Ramos (cell line): Measurements from ENCODE around the gene PCP4.

Experiments used
- in situ Hi-C: fragments of 300-500 bp; cut with MboI; formaldehyde crosslinking; loops from one replicate; pipeline ENCODE4 v1.14.3; 2022; ENCODE audit warnings: low sequenced_read_pairs; ENCODE audit not compliant: unreplicated experiment

PCP4 gene

GRCh38 chr21:39913706-39914305 is 46.6 kb downstream of the PCP4 start:
- in situ Hi-C loops, result no loop called here

GRCh38 chr21:39915881-39916280 is 48.6 kb downstream of the PCP4 start:
- in situ Hi-C loops, result no loop called here

DNA sequence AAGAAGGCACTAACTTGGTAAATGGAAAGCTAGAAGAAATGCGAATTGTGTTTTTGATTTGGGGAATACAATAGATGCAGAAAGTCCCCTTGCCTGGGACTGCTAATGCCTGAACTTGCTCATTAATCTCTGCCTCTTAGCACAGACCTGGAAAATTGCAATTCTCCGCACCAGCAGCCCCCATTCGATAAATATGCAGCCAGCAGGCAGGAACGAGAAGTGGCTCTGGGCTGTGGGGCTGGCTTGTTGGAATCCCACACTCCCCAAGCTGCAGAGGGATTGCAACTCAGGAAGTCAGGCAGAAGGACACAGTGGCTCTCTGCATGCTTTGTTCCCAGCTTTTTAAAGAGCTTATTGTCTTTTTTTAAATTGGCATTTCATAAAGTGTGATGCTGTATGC is 51.3 kb downstream of the PCP4 start:
- in situ Hi-C loops, result no loop called here

- in situ Hi-C loops, result no loop called here
These were observed 56.2 kb downstream of the PCP4 start for GRCh38 chr21:39923476-39923875.

GRCh38 chr21:39924577-39925308 is 57.5 kb downstream of the PCP4 start:
- in situ Hi-C loops, result no loop called here

DNA sequence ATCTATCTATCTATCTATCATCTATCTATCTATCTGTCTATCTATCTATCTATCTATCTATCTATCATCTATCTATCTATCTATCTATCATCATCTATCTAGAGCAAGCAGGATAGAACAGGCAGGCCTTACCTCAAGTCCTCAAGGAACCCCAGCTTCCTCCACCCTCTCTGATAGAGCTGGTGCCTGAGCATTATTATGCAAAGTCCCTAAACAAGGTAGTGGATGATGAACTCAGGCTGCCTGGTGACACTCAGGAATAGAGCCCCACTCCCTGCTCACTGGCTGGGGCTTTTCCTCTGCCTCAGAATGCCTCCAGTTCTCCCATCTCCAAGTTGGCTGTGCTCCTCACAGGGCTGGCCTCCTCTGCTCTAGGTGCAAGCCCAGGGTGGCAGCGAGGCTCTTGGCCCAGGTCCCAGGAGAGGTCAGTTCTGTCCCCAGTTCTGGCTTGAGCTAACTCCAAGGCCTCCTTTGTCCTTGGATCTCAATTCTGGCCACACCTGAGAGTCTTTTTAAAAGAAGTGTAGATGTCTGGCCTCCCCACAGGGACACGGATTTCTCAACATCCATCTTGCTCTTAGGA is 60.2 kb downstream of the PCP4 start:
- in situ Hi-C loops, result no loop called here

DNA sequence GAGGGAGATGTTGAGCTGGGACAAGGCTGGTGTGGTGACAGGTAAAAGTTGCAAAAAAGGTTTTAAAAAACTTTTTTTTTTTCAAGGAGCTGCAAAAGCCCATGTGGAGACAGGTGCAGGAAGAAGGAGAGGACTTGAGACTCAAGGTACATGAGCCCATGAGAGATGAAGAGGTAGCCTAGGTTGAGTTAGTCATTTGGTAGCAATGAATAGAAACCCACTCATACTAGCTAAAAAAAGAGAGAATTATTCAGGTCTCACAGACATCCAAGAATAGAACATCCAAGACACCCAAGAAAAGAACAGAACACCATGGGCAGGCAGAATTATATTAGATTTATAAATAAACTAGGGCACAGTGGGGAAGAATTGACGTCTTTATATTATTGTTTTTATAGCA is 65.1 kb downstream of the PCP4 start:
- in situ Hi-C loops, result no loop called here

- in situ Hi-C loops, result no loop called here
These were observed 67.7 kb downstream of the PCP4 start for GRCh38 chr21:39934895-39935294.

GRCh38 chr21:39935716-39936115 is 68.5 kb downstream of the PCP4 start:
- in situ Hi-C loops, result no loop called here

GRCh38 chr21:39938086-39938625 is 70.9 kb downstream of the PCP4 start:
- in situ Hi-C loops, result no loop called here

DNA sequence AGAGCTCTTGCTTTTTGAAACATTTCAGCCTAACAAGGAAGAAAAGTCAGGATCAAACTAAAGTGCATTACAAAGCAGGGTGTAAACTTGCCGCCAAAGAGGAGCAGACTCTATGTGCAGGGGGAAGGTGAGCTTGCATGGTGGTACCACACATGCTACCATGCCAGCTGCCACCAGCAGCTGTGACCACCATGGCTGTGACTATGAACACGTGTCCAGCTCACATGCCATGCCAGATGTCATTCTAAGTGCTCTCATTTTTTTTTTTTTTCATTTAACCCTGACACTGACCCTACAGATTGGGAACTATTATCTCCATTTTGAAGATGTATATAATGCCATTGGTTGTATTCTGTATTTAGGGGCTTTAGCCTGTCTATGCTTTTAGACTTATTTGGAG is 79.0 kb downstream of the PCP4 start:
- in situ Hi-C loops, result no loop called here

DNA sequence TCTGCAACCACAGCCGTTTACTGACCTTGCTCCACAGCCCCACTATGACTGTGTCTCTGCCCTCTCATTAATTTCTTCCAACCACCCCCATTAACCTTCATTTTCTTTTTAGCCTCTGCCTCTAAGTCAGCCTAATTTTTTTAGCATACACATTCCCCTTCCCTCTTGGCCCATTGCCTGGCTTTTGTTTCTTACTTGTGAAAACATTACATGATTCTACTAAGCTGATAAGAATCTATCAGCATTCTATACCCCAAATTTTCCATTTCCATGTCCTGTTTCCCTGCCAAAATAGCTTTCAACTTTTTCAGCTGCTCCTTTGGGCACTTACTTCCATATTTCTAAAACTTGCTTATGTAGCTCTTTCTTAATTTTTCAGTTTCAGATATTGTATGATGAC is 79.8 kb downstream of the PCP4 start:
- in situ Hi-C loops, result no loop called here

GRCh38 chr21:39951183-39952101 is 84.2 kb downstream of the PCP4 start:
- in situ Hi-C loops, result no loop called here

GRCh38 chr21:39952265-39952664 is 85.0 kb downstream of the PCP4 start:
- in situ Hi-C loops, result no loop called here

- in situ Hi-C loops, result no loop called here
These were observed 87.3 kb downstream of the PCP4 start for GRCh38 chr21:39954570-39954969.

GRCh38 chr21:39955326-39955725 is 88.1 kb downstream of the PCP4 start:
- in situ Hi-C loops, result no loop called here

DNA sequence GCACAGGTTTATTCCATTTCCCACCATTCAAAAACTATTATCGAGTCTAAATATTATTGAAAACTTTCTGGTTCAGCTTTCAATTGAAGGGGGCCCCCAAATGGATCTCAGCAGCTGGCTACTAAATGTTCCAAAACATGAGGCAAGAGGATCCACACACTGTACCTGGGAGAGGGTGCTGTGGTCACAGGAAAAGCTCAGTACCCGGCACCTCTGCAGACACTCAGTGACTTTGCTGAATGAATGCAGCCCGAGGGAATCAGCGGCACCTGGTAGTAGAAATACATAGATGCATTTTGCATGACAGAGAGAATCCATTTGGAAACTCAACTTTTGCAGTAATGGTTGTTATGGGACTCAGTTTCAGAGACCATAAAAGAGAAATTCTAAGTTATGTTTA is 89.3 kb downstream of the PCP4 start:
- in situ Hi-C loops, result no loop called here

- in situ Hi-C loops, result no loop called here
These were observed 91.5 kb downstream of the PCP4 start for GRCh38 chr21:39958731-39959130.

- in situ Hi-C loops, result no loop called here
These were observed 94.0 kb downstream of the PCP4 start for GRCh38 chr21:39961251-39961650.

DNA sequence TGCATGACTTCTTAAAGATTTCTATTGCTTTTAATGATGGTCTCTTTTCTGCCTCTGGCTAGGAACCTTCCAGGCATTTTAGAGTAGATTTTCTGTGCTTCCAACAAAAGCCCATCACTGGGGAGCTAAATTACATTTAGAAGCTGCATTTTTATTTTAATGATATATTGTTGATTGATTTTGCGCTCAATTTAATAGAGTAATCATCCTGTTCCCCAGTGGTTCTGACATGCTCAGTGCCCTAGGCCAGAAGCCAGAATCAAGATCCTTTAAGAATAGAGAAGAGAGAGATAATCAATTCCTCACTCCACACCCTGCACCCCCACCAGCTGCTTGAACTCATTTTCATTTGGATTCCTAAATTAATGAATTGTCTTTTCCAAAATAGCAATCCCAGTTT is 97.8 kb downstream of the PCP4 start:
- in situ Hi-C loops, result no loop called here

GRCh38 chr21:39966786-39967185 is 99.5 kb downstream of the PCP4 start:
- in situ Hi-C loops, result no loop called here
